GM20000 (cell line): ENCODE results near the gene RARRES2.
"Not testable (repeated sequence)": the region's sequence is repeated elsewhere in the genome, so short reads cannot be mapped to it uniquely, and the experiment has no call there.

Experiments used
- DNase-seq: peaks from one replicate; pipeline ENCODE4 v3.0.0; 2012; ENCODE audit warnings: low spot score
- CTCF ChIP-seq: IDR thresholded peaks from 2 replicates; pipeline ENCODE4 v1.5.1; 2012; ENCODE audit warnings: mild to moderate bottlenecking, control low read depth; ENCODE audit errors: extremely low read depth, missing control alignments

RARRES2 gene

GRCh38 chr7:150307129-150307528 is 34.3 kb downstream of the RARRES2 start:
- TF ChIP-seq CTCF = no peak
- no peak for DNase-seq

GRCh38 chr7:150306377-150306776 is 35.1 kb downstream of the RARRES2 start:
- not testable (repeated sequence) for DNase-seq

GRCh38 chr7:150305903-150306284 is 35.5 kb downstream of the RARRES2 start:
- not testable (repeated sequence) for DNase-seq

GRCh38 chr7:150305259-150305902 is 36.0 kb downstream of the RARRES2 start:
- DNase-seq = not testable (repeated sequence)

GRCh38 chr7:150304499-150305258 is 36.8 kb downstream of the RARRES2 start:
- DNase-seq = not testable (repeated sequence)

- DNase-seq = not testable (repeated sequence)
Observed at GRCh38 chr7:150302908-150303310, 38.5 kb downstream of the RARRES2 start.

GRCh38 chr7:150297978-150298377 is 43.5 kb downstream of the RARRES2 start:
- not testable (repeated sequence) for DNase-seq

GRCh38 chr7:150296802-150297201 is 44.6 kb downstream of the RARRES2 start:
- DNase-seq = not testable (repeated sequence)

GRCh38 chr7:150295614-150296013 is 45.8 kb downstream of the RARRES2 start:
- DNase-seq = not testable (repeated sequence)

- not testable (repeated sequence) for DNase-seq
Observed at GRCh38 chr7:150295027-150295426, 46.4 kb downstream of the RARRES2 start.

- not testable (repeated sequence) for DNase-seq
Observed at GRCh38 chr7:150290317-150290716, 51.1 kb downstream of the RARRES2 start.

- DNase-seq = not testable (repeated sequence)
Observed at GRCh38 chr7:150288816-150289215, 52.6 kb downstream of the RARRES2 start.
